ENCODE results near the gene LAD1.

LAD1 gene

DNA sequence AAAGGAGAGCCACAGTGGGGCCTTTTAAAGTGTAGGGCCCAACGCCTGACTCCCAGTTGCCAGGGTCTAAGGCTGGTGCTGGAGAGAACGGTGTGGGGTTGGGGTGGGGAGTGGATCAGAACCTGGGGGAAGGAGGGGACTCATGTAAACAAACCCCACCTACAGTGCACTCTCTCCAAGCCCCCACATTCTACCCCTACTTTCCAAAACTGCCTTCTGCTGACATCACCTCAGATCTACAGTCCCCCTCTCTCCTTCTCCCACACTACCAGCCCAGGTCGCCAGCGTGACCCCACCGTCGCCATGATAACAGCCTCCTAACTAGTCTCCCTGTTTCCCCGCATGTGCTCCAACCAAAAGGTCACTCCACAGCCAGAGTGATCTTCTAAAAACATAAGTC is 48.2 kb downstream of the LAD1 start:
- POLR2A ChIA-PET: no interaction called here
- TF ChIP-seq, protein P1, sequence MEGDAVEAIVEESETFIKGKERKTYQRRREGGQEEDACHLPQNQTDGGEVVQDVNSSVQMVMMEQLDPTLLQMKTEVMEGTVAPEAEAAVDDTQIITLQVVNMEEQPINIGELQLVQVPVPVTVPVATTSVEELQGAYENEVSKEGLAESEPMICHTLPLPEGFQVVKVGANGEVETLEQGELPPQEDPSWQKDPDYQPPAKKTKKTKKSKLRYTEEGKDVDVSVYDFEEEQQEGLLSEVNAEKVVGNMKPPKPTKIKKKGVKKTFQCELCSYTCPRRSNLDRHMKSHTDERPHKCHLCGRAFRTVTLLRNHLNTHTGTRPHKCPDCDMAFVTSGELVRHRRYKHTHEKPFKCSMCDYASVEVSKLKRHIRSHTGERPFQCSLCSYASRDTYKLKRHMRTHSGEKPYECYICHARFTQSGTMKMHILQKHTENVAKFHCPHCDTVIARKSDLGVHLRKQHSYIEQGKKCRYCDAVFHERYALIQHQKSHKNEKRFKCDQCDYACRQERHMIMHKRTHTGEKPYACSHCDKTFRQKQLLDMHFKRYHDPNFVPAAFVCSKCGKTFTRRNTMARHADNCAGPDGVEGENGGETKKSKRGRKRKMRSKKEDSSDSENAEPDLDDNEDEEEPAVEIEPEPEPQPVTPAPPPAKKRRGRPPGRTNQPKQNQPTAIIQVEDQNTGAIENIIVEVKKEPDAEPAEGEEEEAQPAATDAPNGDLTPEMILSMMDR (IDR thresholded peaks at IDR 0.05; ENCODE audit: insufficient read depth, low read length, missing control alignments): no peak
- no peak for DNase-seq (ENCODE audit: low read depth, low spot score)
- H3K4me3 ChIP-seq (ENCODE audit: low read depth, low read length): no peak overlapping the region
- CTCF ChIA-PET: interaction anchor here (0.9 to 9.0 kb wide), 11 partner anchors 9 to 162 kb away, joined by 3 to 195 read pairs (median 71); no protein-coding TSS in a partner anchor

DNA sequence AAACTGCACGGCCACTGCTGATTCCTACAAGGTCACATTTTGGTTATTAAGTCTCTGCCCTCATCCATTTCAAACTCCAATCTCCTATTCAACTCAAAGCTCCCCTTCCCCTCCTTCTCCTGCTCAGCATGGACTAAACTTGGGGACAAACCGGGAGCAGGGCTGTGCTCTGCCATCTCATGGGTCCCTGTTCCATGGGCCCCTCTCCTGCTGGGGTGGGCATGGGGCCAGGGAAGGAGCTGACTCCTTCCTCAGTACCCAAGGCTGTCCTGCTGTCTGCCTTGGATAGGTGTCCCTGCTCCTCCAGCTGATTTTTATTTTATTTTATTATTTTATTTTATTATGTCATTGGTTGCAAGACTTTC is 48.8 kb downstream of the LAD1 start:
- CTCF ChIA-PET: interaction anchor here (0.9 to 9.0 kb wide), 12 partner anchors 9 to 163 kb away, joined by 3 to 195 read pairs (median 70); no protein-coding TSS in a partner anchor
- TF ChIP-seq, protein P1 (IDR thresholded peaks at IDR 0.05; ENCODE audit: insufficient read depth, low read length, missing control alignments): no peak
- POLR2A ChIA-PET: no interaction called here
- no peak overlapping the region for H3K4me3 ChIP-seq (ENCODE audit: low read depth, low read length)
- DNase-seq (ENCODE audit: low read depth, low spot score): no peak

GRCh38 chr1:201349092-201349491 is 50.0 kb downstream of the LAD1 start:
- no peak overlapping the region for H3K4me3 ChIP-seq (ENCODE audit: low read depth, low read length)
- ChIA-PET POLR2A (no interaction called here), CTCF (interaction anchor here (0.7 to 9.0 kb wide), 23 partner anchors 11 to 202 kb away, joined by 3 to 195 read pairs (median 20); partner anchors contain the start of gene PKP1)
- TF ChIP-seq, protein P1 (IDR thresholded peaks at IDR 0.05; ENCODE audit: insufficient read depth, low read length, missing control alignments): no peak
- no peak for DNase-seq (ENCODE audit: low read depth, low spot score)

DNA sequence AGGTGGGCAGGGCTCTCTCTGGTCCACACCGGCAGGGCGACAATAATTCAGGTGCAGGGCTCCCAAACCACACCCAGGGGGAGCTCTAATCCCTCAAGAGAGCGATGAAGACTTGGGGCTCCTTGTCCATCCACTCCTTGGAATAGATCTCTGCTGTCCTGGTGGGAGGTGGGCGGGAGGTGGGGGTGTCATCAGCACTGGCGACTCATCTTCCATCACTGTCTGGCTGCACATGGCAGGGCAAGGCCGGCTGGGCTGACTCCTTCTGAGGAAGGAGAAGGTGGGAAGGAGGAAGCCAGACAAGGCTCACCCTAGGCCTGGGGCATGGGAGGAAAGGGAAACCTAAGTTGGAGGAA is 50.9 kb downstream of the LAD1 start:
- no peak for DNase-seq (ENCODE audit: low read depth, low spot score)

DNA sequence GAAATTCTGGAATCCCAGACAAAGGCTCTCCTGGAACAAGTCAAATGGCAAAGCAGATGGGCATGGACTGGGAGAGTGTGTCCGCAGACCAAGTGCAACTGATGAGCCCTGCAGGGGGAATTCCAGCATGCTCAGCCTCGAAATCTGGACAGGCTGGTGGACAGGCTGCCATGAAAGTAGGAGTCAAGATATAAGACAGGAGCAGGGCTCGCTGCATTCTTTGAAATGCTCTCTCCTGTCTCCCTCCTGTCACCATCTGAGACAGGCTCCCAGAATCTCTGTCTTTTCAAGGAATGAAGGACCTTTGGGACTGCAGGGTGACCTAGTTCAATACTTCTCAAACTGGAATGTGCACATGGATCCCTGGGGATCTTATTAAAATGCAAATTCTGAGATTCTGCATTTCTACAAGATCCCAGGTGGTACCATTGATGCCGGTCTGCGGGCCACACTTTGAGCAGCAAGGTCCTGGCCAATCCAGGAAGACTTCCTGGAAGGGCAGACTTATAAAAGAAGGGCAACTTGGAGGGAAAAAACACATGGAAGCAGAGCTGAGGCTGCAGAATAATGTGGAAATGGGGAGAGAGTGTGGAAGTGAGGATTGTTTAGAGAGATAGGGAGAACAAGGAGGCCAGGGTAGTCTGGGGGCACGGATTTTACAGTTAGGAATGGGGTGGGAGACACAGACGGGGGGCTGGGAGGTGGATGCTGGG is 51.5 kb downstream of the LAD1 start:
- POLR2A ChIA-PET: no interaction called here
- DNase-seq (ENCODE audit: low read depth, low spot score): no peak
- H3K4me3 ChIP-seq (ENCODE audit: low read depth, low read length): no peak overlapping the region
- CTCF ChIA-PET: interaction anchor here (0.8 to 9.0 kb wide), 31 partner anchors 10 to 262 kb away, joined by 3 to 195 read pairs (median 6); partner anchors contain the start of gene PKP1
- TF ChIP-seq, protein P1 (IDR thresholded peaks at IDR 0.05; ENCODE audit: insufficient read depth, low read length, missing control alignments): no peak

More for the DNA sequence above, 50.9 kb downstream of the LAD1 start:
- TF ChIP-seq, protein P1 (IDR thresholded peaks at IDR 0.05; ENCODE audit: insufficient read depth, low read length, missing control alignments): peak; percentile 78
- POLR2A ChIA-PET: no interaction called here
- H3K4me3 ChIP-seq (ENCODE audit: low read depth, low read length): no peak overlapping the region
- CTCF ChIA-PET: interaction anchor here (0.7 to 9.0 kb wide), 23 partner anchors 11 to 201 kb away, joined by 3 to 195 read pairs (median 20); partner anchors contain the start of gene PKP1

DNA sequence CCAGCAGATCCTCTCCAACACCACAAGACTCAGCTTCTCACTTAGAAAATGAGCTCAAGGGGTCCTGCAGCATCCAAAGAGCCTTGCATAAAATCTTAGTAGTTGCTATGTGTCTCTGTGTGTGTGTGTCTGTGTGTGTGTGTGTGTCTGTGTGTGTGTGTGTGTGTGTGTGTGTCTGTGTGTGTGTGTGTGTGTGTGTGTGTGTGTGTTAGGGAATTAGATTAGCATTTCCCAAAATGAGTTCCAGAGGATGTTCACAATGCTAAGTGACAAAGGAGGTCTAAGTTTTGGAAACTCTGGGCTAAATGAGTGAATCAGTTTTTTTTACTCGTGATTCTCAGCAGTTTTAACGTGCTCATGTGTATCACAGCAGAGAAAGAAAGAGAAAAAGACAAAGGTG is 52.1 kb downstream of the LAD1 start:
- no peak overlapping the region for H3K4me3 ChIP-seq (ENCODE audit: low read depth, low read length)
- no peak for DNase-seq (ENCODE audit: low read depth, low spot score)
- TF ChIP-seq, protein P1 (IDR thresholded peaks at IDR 0.05; ENCODE audit: insufficient read depth, low read length, missing control alignments): no peak
- CTCF ChIA-PET: interaction anchor here (0.8 to 9.0 kb wide), 33 partner anchors 10 to 261 kb away, joined by 3 to 195 read pairs (median 6); partner anchors contain the start of genes PHLDA3 and PKP1
- POLR2A ChIA-PET: no interaction called here
